Activated effector memory CD4-positive, alpha-beta T cell treated with anti-CD3 and anti-CD28 coated beads, Interleukin-2, amount 50 U/mL, for 16 hours (primary cell): ENCODE measurements around the gene SPON1.
A peak's percentile ranks its signal among the peaks of the same experiment; 100 is the strongest.
"Not testable (repeated sequence)": the region's sequence is repeated elsewhere in the genome, so short reads cannot be mapped to it uniquely, and the experiment has no call there.

Experiments used
- DNase-seq: peaks from one replicate; pipeline ENCODE4 v3.0.0-alpha.2; 2020

The SPON1 gene

GRCh38 chr11:13962562-13963168, at the start of gene SPON1:
SPON1 (plus strand) TSS chr11:13962723; CDS start chr11:13962905, 182 bp downstream.
- peak; percentile 72 for DNase-seq

- no peak for DNase-seq
Observed at GRCh38 chr11:13917264-13917663, 45.3 kb upstream of the SPON1 start.

- no peak for DNase-seq
Observed at GRCh38 chr11:13917904-13918303, 44.6 kb upstream of the SPON1 start.

GRCh38 chr11:13920756-13921155, 41.8 kb upstream of the SPON1 start:
- DNase-seq = no peak

GRCh38 chr11:13921545-13921944, 41.0 kb upstream of the SPON1 start:
- DNase-seq = no peak

- DNase-seq = no peak
Observed at GRCh38 chr11:13923182-13923581, 39.3 kb upstream of the SPON1 start.

- no peak for DNase-seq
Observed at GRCh38 chr11:13923716-13924650, 38.5 kb upstream of the SPON1 start.

GRCh38 chr11:13924801-13925327, 37.7 kb upstream of the SPON1 start:
- DNase-seq = no peak

- DNase-seq = not testable (repeated sequence)
Observed at GRCh38 chr11:13926366-13926765, 36.2 kb upstream of the SPON1 start.

GRCh38 chr11:13926981-13927380, 35.5 kb upstream of the SPON1 start:
- DNase-seq = no peak

- DNase-seq = no peak
Observed at GRCh38 chr11:13927481-13927880, 35.0 kb upstream of the SPON1 start.

- no peak for DNase-seq
Observed at GRCh38 chr11:13928566-13929251, 33.8 kb upstream of the SPON1 start.

- DNase-seq = no peak
Observed at GRCh38 chr11:13929395-13929891, 33.1 kb upstream of the SPON1 start.

GRCh38 chr11:13931356-13931755, 31.2 kb upstream of the SPON1 start:
- DNase-seq = no peak

- DNase-seq = not testable (repeated sequence)
Observed at GRCh38 chr11:13937154-13937553, 25.4 kb upstream of the SPON1 start.

- DNase-seq = peak; percentile 70
Observed at GRCh38 chr11:13938829-13939228, 23.7 kb upstream of the SPON1 start.

GRCh38 chr11:13939961-13940906, 22.3 kb upstream of the SPON1 start:
- DNase-seq = peak; percentile 64

- no peak for DNase-seq
Observed at GRCh38 chr11:13940907-13941256, 21.6 kb upstream of the SPON1 start.

- no peak for DNase-seq
Observed at GRCh38 chr11:13941775-13942174, 20.7 kb upstream of the SPON1 start.

- DNase-seq = no peak
Observed at GRCh38 chr11:13942378-13942777, 20.1 kb upstream of the SPON1 start.

- no peak for DNase-seq
Observed at GRCh38 chr11:13942971-13943381, 19.5 kb upstream of the SPON1 start.

- no peak for DNase-seq
Observed at GRCh38 chr11:13944016-13944415, 18.5 kb upstream of the SPON1 start.
